Chondrocyte (in vitro differentiated cells): ENCODE results near the gene GBF1. TPM values are rescaled to one million over a fixed set of nuclear protein-coding genes. Genes with fewer than 3 reads are reported as not detected.

ENCODE experiments used
- DNase-seq: peaks from one replicate; pipeline ENCODE4 v3.0.0; 2021; ENCODE audit warnings: mixed read lengths, low spot score
- H3K27ac Mint-ChIP-seq: one replicate; pipeline ENCODE4 v1.8.0; 2021; ENCODE audit warnings: mild to moderate bottlenecking, moderate library complexity, mixed read lengths; ENCODE audit not compliant: unreplicated experiment
- H3K27me3 Mint-ChIP-seq: 2 replicates; pipeline ENCODE4 v1.8.0; 2021; ENCODE audit warnings: low read depth, mixed read lengths
- H3K36me3 Mint-ChIP-seq: 2 replicates; pipeline ENCODE4 v1.8.0; 2021; ENCODE audit warnings: low read depth, mixed read lengths
- H3K4me1 Mint-ChIP-seq: 2 replicates; pipeline ENCODE4 v1.8.0; 2021; ENCODE audit warnings: low read depth, mild to moderate bottlenecking, mixed read lengths
- H3K4me3 Mint-ChIP-seq: one replicate; pipeline ENCODE4 v1.8.0; 2021; ENCODE audit warnings: mild to moderate bottlenecking, moderate library complexity, mixed read lengths; ENCODE audit not compliant: unreplicated experiment
- H3K9me3 Mint-ChIP-seq: 2 replicates; pipeline ENCODE4 v1.8.0; 2021; ENCODE audit warnings: low read depth, mixed read lengths
- CTCF ChIP-seq: fragments of 200-600 bp; sonication (generic); IDR thresholded peaks from 2 replicates; pipeline ENCODE4 v1.5.0; 2021; ENCODE audit warnings: antibody characterized with exemption, mild to moderate bottlenecking, moderate library complexity
- total RNA-seq: library from RNA; stranded (reverse); gene quantifications from 3 replicates; pipeline ENCODE4 v1.2.1, GENCODE V29; 2021

The GBF1 gene
- total RNA-seq, 1 donor from 2014 or later: 59.7 TPM

- H3K4me1 Mint-ChIP-seq: no peaks in the 10 kb centered on the region
- TF ChIP-seq CTCF: no peak
- no peaks in the 10 kb centered on the region for H3K27me3 Mint-ChIP-seq
- H3K9me3 Mint-ChIP-seq: no peaks in the 10 kb centered on the region
- H3K4me3 Mint-ChIP-seq: no peak overlapping the region
- peaks cover 34% of the 10 kb centered on the region for H3K36me3 Mint-ChIP-seq
- DNase-seq: peak; percentile 69
- no peak overlapping the region for H3K27ac Mint-ChIP-seq
Measured at GRCh38 chr10:102379383-102379782, 134.1 kb downstream of the GBF1 start.

GRCh38 chr10:102381983-102382382 is 136.7 kb downstream of the GBF1 start:
- H3K4me3 Mint-ChIP-seq: no peak overlapping the region

GRCh38 chr10:102382871-102383270 is 137.5 kb downstream of the GBF1 start:
- peaks cover 8% of the 10 kb centered on the region for H3K4me1 Mint-ChIP-seq
- H3K4me3 Mint-ChIP-seq: no peak overlapping the region
- peaks cover 25% of the 10 kb centered on the region for H3K36me3 Mint-ChIP-seq
- TF ChIP-seq CTCF: no peak
- H3K27me3 Mint-ChIP-seq: no peaks in the 10 kb centered on the region
- H3K9me3 Mint-ChIP-seq: no peaks in the 10 kb centered on the region
- H3K27ac Mint-ChIP-seq: no peak overlapping the region
- peak; percentile 55 for DNase-seq

More at GRCh38 chr10:102381983-102382382, 136.7 kb downstream of the GBF1 start:
- peak; percentile 85 for DNase-seq
- H3K27ac Mint-ChIP-seq: no peak overlapping the region
- H3K4me1 Mint-ChIP-seq: peaks cover 8% of the 10 kb centered on the region
- H3K9me3 Mint-ChIP-seq: no peaks in the 10 kb centered on the region
- H3K27me3 Mint-ChIP-seq: no peaks in the 10 kb centered on the region
- peaks cover 25% of the 10 kb centered on the region for H3K36me3 Mint-ChIP-seq
- TF ChIP-seq CTCF: no peak

- Mint-ChIP-seq H3K27me3 (peaks cover 2% of the 10 kb centered on the region), H3K9me3 (no peaks in the 10 kb centered on the region), H3K4me3 (no peak overlapping the region), H3K36me3 (peaks cover 23% of the 10 kb centered on the region), H3K27ac (no peak overlapping the region), H3K4me1 (peaks cover 8% of the 10 kb centered on the region)
- no peak for DNase-seq
- peak; percentile 35 for TF ChIP-seq CTCF
Measured at GRCh38 chr10:102384053-102384452, 138.7 kb downstream of the GBF1 start.

- H3K4me3 Mint-ChIP-seq: no peak overlapping the region
- DNase-seq: no peak
- H3K27me3 Mint-ChIP-seq: peaks cover 3% of the 10 kb centered on the region
- H3K9me3 Mint-ChIP-seq: no peaks in the 10 kb centered on the region
- peaks cover 19% of the 10 kb centered on the region for H3K36me3 Mint-ChIP-seq
- H3K4me1 Mint-ChIP-seq: peaks cover 8% of the 10 kb centered on the region
- no peak for TF ChIP-seq CTCF
- peak overlapping the region; percentile 51 for H3K27ac Mint-ChIP-seq
Measured at GRCh38 chr10:102384606-102385429, 139.5 kb downstream of the GBF1 start.
